ENCODE data around the gene OVOL2. TPM values are rescaled to one million over a fixed set of nuclear protein-coding genes. Genes with fewer than 3 reads are reported as not detected.
A peak's percentile ranks its signal among the peaks of the same experiment; 100 is the strongest.

Gene OVOL2
- polyA plus RNA-seq, 1 of the 3 experiments (the other 2 are of a cell fraction) = not detected

- no peak overlapping the region for H3K27ac ChIP-seq (ENCODE audit: low read depth in 2 of 2, low read length in 1 of 2)
- H3K79me2 ChIP-seq (ENCODE audit: insufficient read depth) = no peaks in the 10 kb centered on the region
- H3K4me3 ChIP-seq (ENCODE audit: low read depth in 2 of 2, low read length in 1 of 2) = no peak overlapping the region
- H3K27me3 ChIP-seq (ENCODE audit: insufficient read depth) = no peaks in the 10 kb centered on the region
- TF ChIP-seq NFIC (IDR thresholded peaks at IDR 0.05; ENCODE audit: borderline replicate concordance) = no peak
- TF ChIP-seq TEAD4 (IDR thresholded peaks at IDR 0.05; ENCODE audit: borderline replicate concordance, insufficient read depth) = no peak
- TF ChIP-seq ELF1 (IDR thresholded peaks at IDR 0.05) = no peak
- no peak for TF ChIP-seq CHD2 (IDR thresholded peaks at IDR 0.05; ENCODE audit: low read length, partially characterized antibody)
- no peak for TF ChIP-seq MAX (IDR thresholded peaks at IDR 0.05; ENCODE audit: low read depth)
- TF ChIP-seq SIN3A (IDR thresholded peaks at IDR 0.05; ENCODE audit: borderline replicate concordance, low read depth, low read length) = no peak
- TF ChIP-seq FOXJ3 (CRISPR knock-in tag; IDR thresholded peaks at IDR 0.05) = no peak
- TF ChIP-seq JUND (IDR thresholded peaks at IDR 0.05) = no peak
- no peak for TF ChIP-seq MEF2A (IDR thresholded peaks at IDR 0.05; ENCODE audit: borderline replicate concordance, low read depth)
- no peak for TF ChIP-seq IRF3 (IDR thresholded peaks at IDR 0.05; ENCODE audit: low read depth, low read length)
- no peak for TF ChIP-seq RFX5 (IDR thresholded peaks at IDR 0.05; ENCODE audit: low read length)
- WGBS (ENCODE audit: low lambda C conversion rate) = 77% methylated on average over 7 of the region's 7 CpGs
- ChIA-PET CTCF (interaction anchor here (4.9 kb wide), 1 partner anchor 13 kb away, joined by 19 read pairs; no protein-coding TSS in a partner anchor), POLR2A (no interaction called here)
- no peak overlapping the region for H3K4me2 ChIP-seq
- H3K9me2 ChIP-seq = no peaks in the 10 kb centered on the region
- H3K4me1 ChIP-seq (ENCODE audit: control insufficient read depth in 1 of 2, insufficient read depth in 2 of 2, low read depth in 1 of 2, low read length in 1 of 2) = peaks cover 0 to 9% of the 10 kb centered on the region in 2 experiments; a peak in 1 of 4 replicates
- no peaks in the 10 kb centered on the region for H4K20me1 ChIP-seq (ENCODE audit: insufficient read depth)
- no peaks in the 10 kb centered on the region for H3K36me3 ChIP-seq (replicated peaks in 1 of 2; ENCODE audit: control insufficient read depth in 1 of 2, insufficient read depth in 2 of 2, low read length in 1 of 2)
- no peaks in the 10 kb centered on the region for H3K9me3 ChIP-seq
- no peak overlapping the region for H2AFZ ChIP-seq (ENCODE audit: low read depth)
- H3F3A ChIP-seq (replicated peaks; ENCODE audit: insufficient read depth) = no peaks in the 10 kb centered on the region
- no peak for DNase-seq
- no peak overlapping the region for H3K9ac ChIP-seq
Observed at GRCh38 chr20:18009116-18009515, 48.6 kb downstream of the OVOL2 start.

- no peak overlapping the region for H3K9ac ChIP-seq
- H3K79me2 ChIP-seq (ENCODE audit: insufficient read depth) = no peaks in the 10 kb centered on the region
- POLR2A ChIA-PET = no interaction called here
- no peak overlapping the region for H3K4me2 ChIP-seq
- peak; percentile 45 for DNase-seq
- WGBS (ENCODE audit: low lambda C conversion rate) = 76% methylated on average over 18 of the region's 19 CpGs
- TF ChIP-seq CTCF (IDR thresholded peaks at IDR 0.05) = no peak
- no peak for TF ChIP-seq TAF1 (IDR thresholded peaks at IDR 0.05; ENCODE audit: borderline replicate concordance, low read depth, low read length)
- no peaks in the 10 kb centered on the region for H3K9me3 ChIP-seq
- peaks cover 0 to 9% of the 10 kb centered on the region in 2 experiments; a peak in 1 of 4 replicates for H3K4me1 ChIP-seq (ENCODE audit: control insufficient read depth in 1 of 2, insufficient read depth in 2 of 2, low read depth in 1 of 2, low read length in 1 of 2)
- no peaks in the 10 kb centered on the region for H3K36me3 ChIP-seq (replicated peaks in 1 of 2; ENCODE audit: control insufficient read depth in 1 of 2, insufficient read depth in 2 of 2, low read length in 1 of 2)
- no peak overlapping the region for H2AFZ ChIP-seq (ENCODE audit: low read depth)
- no peak overlapping the region; a peak in 1 of 4 replicates for H3K27ac ChIP-seq (ENCODE audit: low read depth in 2 of 2, low read length in 1 of 2)
- H3K9me2 ChIP-seq = no peaks in the 10 kb centered on the region
- no peaks in the 10 kb centered on the region for H3K27me3 ChIP-seq (ENCODE audit: insufficient read depth)
- H3F3A ChIP-seq (replicated peaks; ENCODE audit: insufficient read depth) = no peaks in the 10 kb centered on the region
- no peak overlapping the region for H3K4me3 ChIP-seq (ENCODE audit: low read depth in 2 of 2, low read length in 1 of 2)
- no peaks in the 10 kb centered on the region for H4K20me1 ChIP-seq (ENCODE audit: insufficient read depth)
- CTCF ChIA-PET = interaction anchor here (0.6 to 4.9 kb wide), 3 partner anchors 9 to 110 kb away, joined by 3 to 19 read pairs (median 3); no protein-coding TSS in a partner anchor
Observed at GRCh38 chr20:18007534-18008292, 50.0 kb downstream of the OVOL2 start.
